Measurements from ENCODE around the gene TMEM117.

DNA sequence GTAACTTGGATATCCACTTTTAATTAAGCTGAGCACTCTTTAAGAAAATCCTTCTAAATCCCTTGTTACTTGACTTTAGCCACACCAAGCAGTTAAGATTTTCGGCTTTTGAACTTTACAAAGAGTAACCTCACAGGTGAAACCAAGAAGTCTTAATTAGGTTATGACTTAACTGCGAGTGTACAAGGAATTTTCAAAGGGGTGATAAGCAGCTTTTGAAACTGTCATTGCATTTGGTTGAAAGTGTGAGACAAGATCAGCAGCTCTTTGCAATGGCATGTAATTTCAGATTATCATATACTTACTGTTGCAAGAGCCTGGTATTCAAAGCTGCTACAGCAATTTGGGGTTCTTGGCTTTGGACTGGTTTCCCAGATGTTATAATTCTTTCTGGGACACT is 137.5 kb downstream of the TMEM117 start:
- TF ChIP-seq POLR2A (IDR thresholded peaks at IDR 0.05; ENCODE audit: low read depth, low read length) (no peak), TAF1 (IDR thresholded peaks at IDR 0.05; ENCODE audit: borderline replicate concordance, low read depth, low read length) (no peak)

Data from GM12892 (cell line).